ENCODE data around the gene CCDC136.

The CCDC136 gene

GRCh38 chr7:128863433-128863989 is 71.7 kb downstream of the CCDC136 start:
- peak; percentile 68 for DNase-seq (ENCODE audit: low read depth)

DNA sequence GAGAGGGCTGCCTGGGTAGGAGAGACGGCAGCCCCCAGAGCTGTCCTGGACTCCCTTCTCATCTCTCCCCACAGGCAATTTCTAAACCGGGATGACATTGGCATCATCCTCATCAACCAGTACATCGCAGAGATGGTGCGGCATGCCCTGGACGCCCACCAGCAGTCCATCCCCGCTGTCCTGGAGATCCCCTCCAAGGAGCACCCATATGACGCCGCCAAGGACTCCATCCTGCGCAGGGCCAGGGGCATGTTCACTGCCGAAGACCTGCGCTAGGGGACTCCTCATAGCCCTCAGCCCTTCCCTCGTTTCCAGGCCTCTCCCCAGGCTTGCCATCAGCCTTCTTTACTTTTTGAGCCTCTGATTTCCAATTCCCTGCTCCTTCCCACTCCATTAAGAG is 73.5 kb downstream of the CCDC136 start:
- no peak for DNase-seq (ENCODE audit: low read depth)

DNA sequence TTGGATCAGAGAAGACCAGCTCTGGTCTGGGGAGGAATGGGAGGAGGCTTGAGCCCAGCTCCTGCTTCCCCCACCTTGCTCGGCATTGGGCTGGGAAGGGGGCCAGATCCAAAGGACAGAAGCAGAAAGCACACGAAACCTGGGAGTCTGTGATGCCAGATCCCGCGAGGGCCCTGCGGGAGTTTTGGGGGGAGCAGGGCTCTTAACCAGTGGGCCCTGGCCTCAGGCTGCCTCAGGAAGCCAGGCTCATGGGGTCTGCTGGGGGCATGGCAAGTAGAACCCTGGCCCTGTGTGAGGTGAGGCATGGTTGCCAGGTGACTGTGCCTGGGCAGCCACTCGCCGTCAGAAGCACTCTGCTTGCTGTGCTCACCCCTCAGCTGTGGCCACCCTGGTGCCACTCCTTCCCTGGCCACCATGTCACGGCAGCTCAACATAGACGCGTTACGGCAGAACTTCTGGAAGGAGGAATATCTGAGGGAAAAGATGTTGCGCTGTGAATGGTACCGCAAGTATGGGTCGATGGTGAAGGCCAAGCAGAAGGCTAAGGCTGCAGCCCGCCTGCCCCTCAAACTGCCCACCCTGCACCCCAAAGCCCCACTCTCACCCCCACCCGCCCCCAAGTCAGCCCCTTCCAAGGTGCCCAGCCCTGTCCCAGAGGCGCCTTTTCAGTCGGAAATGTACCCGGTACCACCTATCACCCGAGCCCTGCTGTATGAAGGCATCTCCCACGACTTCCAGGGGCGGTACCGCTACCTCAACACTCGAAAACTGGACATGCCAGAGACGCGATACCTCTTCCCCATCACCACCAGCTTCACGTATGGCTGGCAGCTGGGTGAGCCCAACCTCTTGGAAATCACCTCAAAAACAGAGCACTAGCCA is 74.5 kb downstream of the CCDC136 start:
- no peak for DNase-seq (ENCODE audit: low read depth)

DNA sequence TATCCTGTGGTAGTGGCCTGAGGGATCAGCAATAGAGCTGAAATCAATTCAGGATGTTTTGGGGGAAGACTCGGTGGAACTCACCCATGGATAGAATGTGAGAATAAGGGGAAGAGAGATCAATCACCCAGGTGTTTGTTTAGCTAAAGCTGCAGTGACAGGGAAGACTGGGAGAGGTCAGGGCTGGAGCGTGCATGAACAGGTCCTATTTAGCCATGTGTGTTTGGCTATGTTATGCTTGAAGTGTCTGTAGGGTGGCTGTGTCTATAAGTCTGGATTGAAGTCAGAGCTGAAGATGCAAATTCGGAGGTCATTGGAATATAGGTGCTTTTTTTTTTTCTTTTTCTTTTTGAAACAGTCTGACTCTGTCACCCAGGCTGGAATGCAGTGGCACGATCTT is 75.5 kb downstream of the CCDC136 start:
- DNase-seq (ENCODE audit: low read depth), result no peak

DNA sequence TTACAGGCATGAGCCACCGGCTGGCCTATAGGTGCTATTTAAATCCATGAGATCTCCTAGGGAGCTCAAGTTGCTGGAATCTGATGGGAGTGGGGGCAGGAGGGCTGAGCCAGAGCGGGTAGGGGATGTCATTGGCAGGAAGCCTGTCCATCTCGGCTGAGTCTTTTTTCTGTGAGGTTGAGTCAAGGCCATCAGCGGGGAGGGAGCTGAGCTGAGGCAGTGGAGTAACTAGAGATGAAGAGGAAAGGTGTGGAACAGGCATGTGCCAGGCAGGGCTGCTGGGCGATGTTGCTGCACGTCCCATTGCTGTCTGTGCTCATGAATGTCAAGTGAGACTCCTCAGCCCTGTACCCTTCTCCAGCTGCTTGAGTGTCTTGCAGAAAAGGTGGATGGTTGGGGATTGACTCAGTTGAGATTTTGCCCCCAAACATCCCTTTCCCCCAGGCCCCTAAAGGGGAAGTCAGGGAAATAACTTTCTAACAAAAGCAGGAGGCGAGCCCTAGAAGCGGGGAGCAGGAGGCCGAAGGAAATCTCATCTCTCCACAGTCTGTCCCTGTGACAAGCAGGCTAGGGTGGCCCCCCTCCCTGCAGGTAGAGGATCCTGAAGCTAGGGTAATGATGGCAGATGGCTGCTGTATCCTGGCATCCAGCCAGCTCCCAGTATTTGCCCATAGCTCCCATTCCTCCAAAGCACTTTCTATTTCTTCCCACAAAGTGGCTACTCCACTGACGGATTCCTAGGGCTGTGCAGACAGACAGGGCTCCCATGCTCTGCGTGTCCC is 76.3 kb downstream of the CCDC136 start:
- DNase-seq (ENCODE audit: low read depth), result peak; percentile 38

- DNase-seq (ENCODE audit: low read depth), result no peak
Observed at GRCh38 chr7:128868624-128869137, 76.9 kb downstream of the CCDC136 start.

- no peak for DNase-seq (ENCODE audit: low read depth)
Observed at GRCh38 chr7:128869138-128869943, 77.6 kb downstream of the CCDC136 start.

DNA sequence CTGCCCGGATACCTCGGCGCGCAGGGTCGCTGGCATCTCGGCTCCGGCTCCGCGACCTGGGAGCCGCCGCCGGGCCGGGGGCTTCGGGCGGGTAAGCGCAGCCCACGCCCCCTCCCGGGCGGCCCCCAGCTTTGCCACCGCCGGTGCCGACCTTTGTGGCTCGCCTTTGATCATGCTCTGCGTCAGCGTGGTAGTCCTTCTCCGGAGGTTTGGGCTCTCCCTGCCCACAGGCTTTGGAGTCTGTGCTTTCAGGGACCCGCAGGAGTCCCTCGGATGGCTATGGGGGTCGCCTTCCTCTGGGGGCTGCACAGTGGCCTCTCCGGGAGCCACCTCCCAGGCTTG is 78.1 kb downstream of the CCDC136 start:
- no peak for DNase-seq (ENCODE audit: low read depth)

DNA sequence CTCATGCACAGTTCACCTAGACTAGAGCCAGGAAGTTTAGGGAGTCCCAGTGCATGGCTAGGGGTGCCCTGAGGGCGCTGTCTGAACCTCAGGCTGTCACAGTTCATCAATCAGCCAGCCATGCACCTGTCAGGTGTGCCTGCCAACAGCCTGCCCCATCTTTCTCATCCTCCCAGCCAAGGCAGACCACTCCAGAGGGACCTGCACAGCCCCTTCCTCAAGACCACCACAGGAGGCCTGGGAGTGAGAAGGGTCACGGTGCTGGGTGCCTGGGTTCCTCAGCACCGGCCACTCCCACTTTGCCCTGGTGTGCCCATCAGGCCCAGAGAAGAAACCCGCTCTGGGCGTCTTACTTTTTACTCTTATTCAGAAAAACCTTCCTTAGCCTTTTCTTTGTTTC is 79.3 kb downstream of the CCDC136 start:
- DNase-seq (ENCODE audit: low read depth), result no peak

All from amniotic epithelial cell (primary cell).